Measurements from ENCODE around the gene CCDC18. TPM values are rescaled to one million over a fixed set of nuclear protein-coding genes. Genes with fewer than 3 reads are reported as not detected.
"Not testable (repeated sequence)": the region's sequence is repeated elsewhere in the genome, so short reads cannot be mapped to it uniquely, and the experiment has no call there.

Gene CCDC18
- total RNA-seq, 1 donor from 2014 or later, result 7.9 TPM

DNA sequence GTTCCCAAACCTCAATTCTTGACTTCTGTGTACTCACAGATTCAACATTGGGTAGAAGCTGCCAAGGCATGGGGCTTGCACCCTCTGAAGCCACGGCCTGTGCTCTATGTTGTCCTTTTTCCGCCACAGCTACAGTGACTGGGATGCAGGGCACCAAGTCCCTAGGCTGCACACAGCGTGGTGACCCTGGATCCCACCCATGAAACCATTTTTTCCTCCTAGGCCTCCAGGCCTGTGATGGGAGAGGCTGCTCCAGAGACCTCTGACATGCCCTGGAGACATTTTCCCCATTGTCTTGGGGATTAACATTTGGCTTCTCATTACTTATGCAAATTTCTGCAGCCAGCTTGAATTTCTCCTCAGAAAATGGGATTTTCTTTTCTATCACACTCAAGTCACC lies 62.7 kb downstream of the CCDC18 start:
- not testable (repeated sequence) for DNase-seq

- DNase-seq, result no peak
Measured at GRCh38 chr1:93244298-93245069, 64.0 kb downstream of the CCDC18 start.

DNA sequence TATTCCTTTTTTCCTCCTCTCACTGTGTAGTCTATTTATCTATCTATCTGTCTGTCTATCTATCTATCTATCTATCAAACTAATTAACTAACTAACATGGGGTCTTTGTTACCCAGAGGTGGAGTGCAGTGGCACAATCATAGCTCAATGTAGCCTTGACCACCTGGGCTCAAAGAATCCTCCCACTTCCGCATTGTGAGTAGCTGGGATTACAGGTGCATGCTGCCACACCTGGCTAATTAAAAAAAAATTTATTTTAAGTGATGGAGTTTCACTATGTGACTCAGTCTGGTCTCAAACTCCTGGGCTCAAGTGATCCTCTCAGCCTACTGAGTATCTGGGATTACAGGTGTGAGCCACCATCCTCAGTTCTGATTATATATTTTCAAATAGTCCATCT lies 71.4 kb downstream of the CCDC18 start:
- DNase-seq, result no peak

DNA sequence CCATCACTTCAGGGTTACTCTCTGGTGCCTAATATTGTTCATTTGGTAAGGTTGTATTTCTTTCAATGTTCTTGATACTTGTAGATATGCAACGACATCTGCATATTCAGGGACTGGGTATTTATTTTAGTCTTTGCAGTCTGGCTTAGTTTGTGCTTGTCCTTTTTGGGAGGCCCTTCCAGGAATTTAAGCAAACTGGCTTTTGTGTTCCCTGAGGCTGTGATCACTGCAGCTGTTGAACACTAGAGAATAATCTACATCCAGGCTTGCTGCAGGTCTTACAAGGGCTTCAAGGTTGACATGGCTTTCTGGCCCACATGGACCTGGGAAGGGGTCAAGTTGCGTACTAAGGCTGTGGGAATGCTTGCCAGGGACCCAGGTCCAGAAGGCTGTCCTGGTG lies 72.1 kb downstream of the CCDC18 start:
- DNase-seq, result no peak

- no peak for DNase-seq
Measured at GRCh38 chr1:93253516-93253915, 73.0 kb downstream of the CCDC18 start.

- no peak for DNase-seq
Measured at GRCh38 chr1:93255222-93256079, 74.9 kb downstream of the CCDC18 start.

- no peak for DNase-seq
Measured at GRCh38 chr1:93256433-93256832, 75.9 kb downstream of the CCDC18 start.

- no peak for DNase-seq
Measured at GRCh38 chr1:93257889-93258288, 77.4 kb downstream of the CCDC18 start.

DNA sequence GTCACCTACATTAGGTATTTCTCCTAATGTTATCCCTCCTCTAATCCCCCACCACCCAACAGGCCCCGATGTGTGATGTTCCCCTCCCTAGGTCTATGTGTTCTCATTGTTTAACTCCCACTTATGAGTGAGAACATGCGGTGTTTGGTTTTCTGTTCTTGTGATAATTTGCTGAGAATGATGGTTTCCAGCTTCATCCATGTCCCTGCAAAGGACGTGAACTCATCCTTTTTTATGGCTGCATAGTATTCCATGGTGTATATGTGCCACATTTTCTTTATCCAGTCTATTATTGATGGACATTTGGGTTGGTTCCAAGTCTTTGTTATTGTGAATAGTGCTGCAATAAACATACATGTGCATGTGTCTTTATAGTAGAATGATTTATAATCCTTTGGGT lies 80.2 kb downstream of the CCDC18 start:
- not testable (repeated sequence) for DNase-seq

DNA sequence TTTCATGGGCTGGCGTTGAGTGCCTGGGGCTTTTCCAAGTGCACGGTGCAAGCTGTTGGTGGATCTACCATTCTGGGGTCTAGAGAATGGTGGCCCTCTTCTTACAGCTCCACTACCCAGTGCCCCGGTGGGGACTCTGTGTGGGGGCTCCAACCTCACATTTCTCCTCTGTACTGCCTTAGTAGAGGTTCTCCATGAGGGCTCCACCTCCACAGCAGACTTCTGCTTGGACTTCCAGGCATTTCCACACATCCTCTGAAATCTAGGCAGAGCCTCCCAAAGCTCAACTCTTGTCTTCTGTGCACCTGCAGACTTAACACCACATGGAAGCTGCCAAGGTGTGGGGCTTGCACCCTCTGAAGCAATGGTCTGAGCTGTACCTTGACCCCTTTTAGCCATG lies 82.1 kb downstream of the CCDC18 start:
- DNase-seq, result no peak

DNA sequence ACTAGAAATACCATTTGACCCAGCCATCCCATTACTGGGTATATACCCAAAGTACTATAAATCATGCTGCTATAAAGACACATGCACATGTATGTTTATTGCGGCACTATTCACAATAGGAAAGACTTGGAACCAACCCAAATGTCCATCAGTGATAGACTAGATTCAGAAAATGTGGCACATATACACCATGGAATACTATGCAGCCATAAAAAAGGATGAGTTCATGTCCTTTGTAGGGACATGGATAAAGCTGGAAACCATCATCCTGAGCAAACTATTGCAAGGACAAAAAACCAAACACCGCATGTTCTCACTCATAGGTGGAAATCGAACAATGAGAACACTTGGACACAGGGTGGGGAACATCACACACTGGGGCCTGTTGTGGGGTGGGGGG lies 88.4 kb downstream of the CCDC18 start:
- not testable (repeated sequence) for DNase-seq

- not testable (repeated sequence) for DNase-seq
Measured at GRCh38 chr1:93275262-93275633, 94.7 kb downstream of the CCDC18 start.

- DNase-seq, result no peak
Measured at GRCh38 chr1:93275634-93276295, 95.2 kb downstream of the CCDC18 start.

DNA sequence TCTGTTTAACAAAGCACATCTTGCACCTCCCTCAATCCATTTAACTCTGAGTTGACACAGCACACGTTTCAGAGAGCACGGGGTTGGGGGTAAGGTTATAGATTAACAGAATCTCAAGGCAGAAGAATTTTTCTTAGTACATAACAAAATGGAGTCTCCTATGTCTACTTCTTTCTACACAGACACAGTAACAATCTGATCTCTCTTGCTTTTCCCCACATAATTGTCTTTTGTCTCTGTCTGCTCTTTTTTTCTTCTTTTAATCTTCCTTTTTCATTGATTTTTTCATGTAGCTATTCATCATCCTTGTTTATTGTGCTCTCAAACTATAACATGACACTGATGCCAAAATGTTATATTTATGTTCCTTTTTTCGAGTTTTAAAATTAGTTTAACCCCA lies 97.0 kb downstream of the CCDC18 start:
- DNase-seq, result not testable (repeated sequence)

GRCh38 chr1:93283496-93283895 lies 103.0 kb downstream of the CCDC18 start:
- no peak for DNase-seq

DNA sequence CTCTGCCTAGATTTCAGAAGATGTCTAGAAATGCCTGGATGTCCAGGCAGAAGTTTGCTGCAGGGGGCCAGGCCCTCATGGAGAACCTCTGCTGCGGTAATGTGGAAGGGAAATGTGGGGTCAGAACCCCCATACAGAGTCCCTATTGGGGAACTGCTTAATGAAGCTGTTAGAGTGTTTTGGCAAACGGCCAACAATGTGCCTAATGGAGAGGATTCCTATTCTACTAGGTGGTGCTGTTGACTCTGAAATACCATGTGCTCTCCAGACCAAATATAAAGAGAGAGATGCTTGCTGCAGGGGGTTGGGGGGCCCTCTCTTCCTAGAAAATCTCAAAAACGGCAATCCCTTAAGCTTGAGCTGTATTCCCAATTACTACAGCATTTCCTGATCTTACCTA lies 108.0 kb downstream of the CCDC18 start:
- DNase-seq, result no peak

- DNase-seq, result no peak
Measured at GRCh38 chr1:93296555-93297154, 116.1 kb downstream of the CCDC18 start.

DNA sequence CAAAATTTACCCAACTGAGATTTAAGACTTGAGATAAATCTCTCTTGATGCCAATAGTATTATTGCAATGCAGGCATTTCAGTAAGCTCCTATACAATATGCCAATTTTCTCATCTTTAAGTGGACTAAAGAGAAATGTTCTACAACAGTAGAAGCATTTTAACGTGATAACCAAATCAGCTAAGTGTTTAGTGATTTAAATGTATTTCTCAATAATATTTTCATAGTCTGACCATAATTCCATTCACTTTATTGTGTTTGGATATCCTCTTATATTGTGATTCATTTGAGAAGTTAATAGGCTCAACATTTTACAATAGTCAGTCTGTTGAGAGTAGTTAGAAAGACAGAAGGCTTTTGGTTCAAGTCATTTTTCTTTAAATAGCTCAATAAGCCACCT lies 120.6 kb downstream of the CCDC18 start:
- no peak for DNase-seq

- DNase-seq, result no peak
Measured at GRCh38 chr1:93302078-93302477, 121.6 kb downstream of the CCDC18 start.

GRCh38 chr1:93304716-93305138 lies 124.2 kb downstream of the CCDC18 start:
- peak; percentile 62 for DNase-seq

DNA sequence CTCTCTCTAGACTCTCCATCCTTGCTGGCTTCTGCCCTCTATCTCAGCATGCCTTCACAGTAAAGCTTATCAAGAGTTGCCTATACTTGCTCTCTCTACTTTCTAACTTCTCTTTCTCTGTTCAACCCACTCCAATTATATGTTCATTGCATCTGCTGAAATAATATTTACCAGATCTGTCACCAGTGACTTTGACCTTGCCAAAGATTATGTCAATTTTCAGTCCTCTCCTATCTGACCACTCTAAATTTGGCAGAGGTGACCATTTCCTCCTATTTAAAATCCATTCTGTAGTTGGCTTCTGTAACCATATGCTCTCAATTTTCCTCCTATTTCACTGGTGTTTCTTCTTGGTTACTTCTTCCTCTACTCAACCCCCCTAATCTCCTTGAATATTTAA lies 126.4 kb downstream of the CCDC18 start:
- no peak for DNase-seq

GRCh38 chr1:93313026-93313425 lies 132.5 kb downstream of the CCDC18 start:
- no peak for DNase-seq

- DNase-seq, result no peak
Measured at GRCh38 chr1:93317207-93317606, 136.7 kb downstream of the CCDC18 start.
